Tracheal epithelial cell (primary cell): Measurements from ENCODE around the gene TWF1. TPM values are rescaled to one million over a fixed set of nuclear protein-coding genes. Genes with fewer than 3 reads are reported as not detected.

Source experiments
- total RNA-seq: library from RNA; depleted of rRNA; stranded (reverse); fragments of >200 nt; gene quantifications from 2 replicates; pipeline ENCODE4 v1.2.1, GENCODE V29; 2014

The TWF1 gene
- total RNA-seq, result 145 and 169 TPM in 2 replicates

DNA sequence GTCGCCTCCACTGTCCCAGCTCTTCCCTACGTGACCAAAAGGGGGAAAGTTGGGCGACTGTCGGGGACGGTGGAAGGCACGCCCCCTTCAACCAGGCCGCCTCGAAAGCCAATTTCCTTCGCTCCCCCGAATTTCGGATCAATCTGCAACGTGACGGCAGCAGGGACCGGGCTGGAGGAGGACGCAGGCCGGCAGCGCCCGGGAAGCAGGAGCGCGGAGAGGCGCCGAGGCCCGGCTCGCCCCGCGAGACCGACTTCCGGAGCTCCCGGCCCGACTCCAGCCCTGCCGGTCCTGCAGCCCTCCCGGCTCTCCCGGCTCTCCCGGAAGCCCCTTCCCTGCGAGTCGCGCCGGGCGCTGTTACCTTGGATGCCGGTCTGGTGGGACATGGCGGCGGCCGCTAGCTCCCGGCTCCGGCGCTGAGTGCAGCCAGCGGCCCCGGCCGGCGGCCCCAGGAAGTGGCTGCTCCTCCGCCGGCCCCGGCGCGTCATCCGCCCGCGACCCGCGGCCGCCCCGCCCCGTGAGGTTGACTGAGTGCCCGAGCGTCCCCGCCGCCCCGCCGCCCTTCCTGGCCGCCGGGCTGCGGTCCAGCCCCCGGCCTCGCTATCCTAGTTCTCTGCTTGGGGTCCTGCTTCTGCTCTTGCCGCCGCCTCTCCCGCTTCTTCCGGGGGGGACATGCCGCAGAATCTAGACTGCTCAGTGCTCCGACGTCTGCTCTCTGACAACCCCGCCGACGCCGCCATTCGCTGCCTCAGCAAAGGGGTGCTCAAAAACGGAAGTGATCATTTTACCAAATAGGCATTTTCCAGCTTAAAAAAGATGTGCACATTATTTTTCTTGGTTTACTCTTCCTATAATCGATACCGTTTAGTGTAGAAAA lies at the start of gene TWF1:
Gene TWF1, minus strand, starts transcription at position 458 of the 877 bp plus-strand sequence. Its CDS starts 72 bp downstream, at position 386.

GRCh38 chr12:43835656-43836474 lies 29.7 kb upstream of the TWF1 start, which contains the start of gene TMEM117:
Gene TMEM117 (plus strand): TSS chr12:43836081.

DNA sequence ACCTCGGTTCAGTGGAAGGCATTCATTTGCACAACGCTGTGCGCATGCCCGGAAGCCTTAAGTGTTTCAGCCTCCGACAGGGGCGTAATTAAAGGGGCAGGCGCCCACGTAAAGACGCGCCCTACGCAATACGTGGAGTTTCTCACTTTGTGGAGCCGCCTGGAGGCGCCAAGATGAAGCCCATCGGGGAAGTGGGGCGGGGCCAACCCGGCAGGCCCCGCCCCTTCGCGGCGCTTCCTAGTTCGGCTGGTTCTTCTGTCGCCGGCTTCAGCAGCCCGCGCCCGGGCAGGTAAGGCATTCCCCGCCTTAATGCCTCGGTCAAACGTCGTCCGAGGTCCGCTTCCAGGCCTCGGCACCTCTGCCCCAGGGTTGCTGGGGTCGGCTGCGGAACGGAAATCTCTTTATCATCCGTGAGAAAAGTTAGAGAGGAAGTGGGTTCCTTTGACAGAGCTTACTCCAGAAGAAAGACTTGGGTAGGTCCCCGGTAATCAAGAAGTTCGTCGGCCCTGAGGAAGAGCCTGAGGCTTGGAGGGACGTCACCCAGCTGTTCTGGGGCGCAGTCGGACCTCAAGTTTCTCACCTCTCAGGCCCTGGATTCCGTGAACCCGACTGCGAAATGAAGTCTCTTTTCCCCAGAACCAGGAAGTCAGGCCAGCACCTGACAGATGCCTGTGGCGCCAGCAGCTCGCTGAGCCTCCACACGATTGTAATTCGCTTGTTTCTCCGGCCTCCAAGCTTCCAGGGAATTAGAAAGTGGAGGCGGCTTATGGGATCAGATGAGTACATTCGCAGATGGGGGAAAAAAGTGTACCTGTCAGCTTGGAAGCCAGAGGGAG lies 47.2 kb downstream of the TWF1 start, which contains the start of the genes IRAK4 and PUS7L:
Gene IRAK4, plus strand, starts transcription at position 224 of the 836 bp plus-strand sequence. CDS start 9,161 bp downstream, outside the sequence.
Gene PUS7L, minus strand, starts transcription at position 63 of the 836 bp plus-strand sequence. CDS start 3,545 bp downstream, outside the sequence.

Other genes starting within 250 kb of the TWF1 start
- gene PUS7L, start 47.5 kb downstream of the TWF1 start, total RNA-seq, result 15.8 and 16.1 TPM in 2 replicates
- gene IRAK4, start 47.4 kb downstream of the TWF1 start, total RNA-seq, result 8.0 and 13.0 TPM in 2 replicates
- gene TMEM117, start 29.8 kb upstream of the TWF1 start, total RNA-seq, result 7.2 and 9.0 TPM in 2 replicates